Dedifferentiated amniotic fluid mesenchymal stem cell (primary cell): ENCODE results near the gene RPTOR.

Experiments used
- DNase-seq: peaks from one replicate; pipeline ENCODE4 v3.0.0-alpha.2; 2016; ENCODE audit errors: extremely low spot score

Gene RPTOR

GRCh38 chr17:80664217-80664790 is 119.7 kb downstream of the RPTOR start:
- no peak for DNase-seq

- no peak for DNase-seq
Measured at GRCh38 chr17:80665792-80666191, 121.2 kb downstream of the RPTOR start.

- DNase-seq: no peak
Measured at GRCh38 chr17:80666867-80667266, 122.2 kb downstream of the RPTOR start.

- DNase-seq: no peak
Measured at GRCh38 chr17:80667462-80668277, 123.0 kb downstream of the RPTOR start.

- DNase-seq: no peak
Measured at GRCh38 chr17:80668375-80669148, 123.9 kb downstream of the RPTOR start.

GRCh38 chr17:80671039-80671824 is 126.6 kb downstream of the RPTOR start:
- DNase-seq: no peak

- DNase-seq: no peak
Measured at GRCh38 chr17:80671825-80672110, 127.1 kb downstream of the RPTOR start.

GRCh38 chr17:80673152-80673920 is 128.7 kb downstream of the RPTOR start:
- DNase-seq: no peak

- no peak for DNase-seq
Measured at GRCh38 chr17:80675438-80676095, 130.9 kb downstream of the RPTOR start.

GRCh38 chr17:80676096-80676466 is 131.4 kb downstream of the RPTOR start:
- no peak for DNase-seq

GRCh38 chr17:80676564-80676963 is 131.9 kb downstream of the RPTOR start:
- DNase-seq: no peak

GRCh38 chr17:80677214-80677756 is 132.6 kb downstream of the RPTOR start:
- no peak for DNase-seq

GRCh38 chr17:80679816-80680215 is 135.2 kb downstream of the RPTOR start:
- no peak for DNase-seq

GRCh38 chr17:80681215-80681614 is 136.6 kb downstream of the RPTOR start:
- no peak for DNase-seq

GRCh38 chr17:80682372-80682771 is 137.7 kb downstream of the RPTOR start:
- DNase-seq: no peak

GRCh38 chr17:80683625-80684104 is 139.0 kb downstream of the RPTOR start:
- no peak for DNase-seq

GRCh38 chr17:80687839-80688238 is 143.2 kb downstream of the RPTOR start:
- no peak for DNase-seq

- DNase-seq: no peak
Measured at GRCh38 chr17:80689129-80689619, 144.5 kb downstream of the RPTOR start.

- no peak for DNase-seq
Measured at GRCh38 chr17:80691784-80692183, 147.1 kb downstream of the RPTOR start.

GRCh38 chr17:80692931-80693467 is 148.4 kb downstream of the RPTOR start:
- no peak for DNase-seq
